Measurements from ENCODE around the gene KSR2. TPM values are rescaled to one million over a fixed set of nuclear protein-coding genes. Genes with fewer than 3 reads are reported as not detected.
"Not testable (repeated sequence)": the region's sequence is repeated elsewhere in the genome, so short reads cannot be mapped to it uniquely, and the experiment has no call there.

Gene KSR2
- under 1 TPM; 0.02 to 0.04 TPM for total RNA-seq

- peaks cover 6 to 22% of the 10 kb centered on the region in 2 donors for H3K9me3 Mint-ChIP-seq
- ATAC-seq (peak; percentile 61 to 92), DNase-seq (ENCODE audit: low spot score in 2 of 2) (peak in 1 of 2 donors; percentile 68)
- H3K36me3 Mint-ChIP-seq = peaks cover 12 to 27% of the 10 kb centered on the region in 2 donors
- no peak within 1 kb of the TSS for H3K27ac Mint-ChIP-seq
Observed at GRCh38 chr12:117968826-117969659, at the start of gene KSR2. KSR2 (minus strand) TSS chr12:117968990; CDS start chr12:117968255, 735 bp downstream.

DNA sequence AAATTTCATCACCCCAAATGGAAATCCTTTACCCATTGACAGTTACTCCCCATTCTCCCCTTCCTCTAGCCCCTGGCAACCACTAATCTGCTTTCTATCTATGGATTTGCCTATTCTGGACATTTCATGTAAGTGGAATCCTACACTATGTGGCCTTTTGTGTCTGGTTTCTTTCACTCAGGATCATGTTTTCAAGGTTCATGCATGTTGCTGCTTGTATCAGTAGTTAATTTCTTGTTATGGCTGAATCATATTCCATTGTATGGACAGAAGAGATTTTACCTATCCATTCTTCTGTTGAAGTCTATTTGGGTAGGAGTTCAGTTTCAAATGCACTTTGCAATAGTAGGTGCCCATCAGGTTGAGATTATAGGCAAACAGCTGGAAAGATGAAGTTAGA lies 49.1 kb upstream of the KSR2 start:
- peaks cover 28 to 47% of the 10 kb centered on the region in 2 donors for H3K36me3 Mint-ChIP-seq

DNA sequence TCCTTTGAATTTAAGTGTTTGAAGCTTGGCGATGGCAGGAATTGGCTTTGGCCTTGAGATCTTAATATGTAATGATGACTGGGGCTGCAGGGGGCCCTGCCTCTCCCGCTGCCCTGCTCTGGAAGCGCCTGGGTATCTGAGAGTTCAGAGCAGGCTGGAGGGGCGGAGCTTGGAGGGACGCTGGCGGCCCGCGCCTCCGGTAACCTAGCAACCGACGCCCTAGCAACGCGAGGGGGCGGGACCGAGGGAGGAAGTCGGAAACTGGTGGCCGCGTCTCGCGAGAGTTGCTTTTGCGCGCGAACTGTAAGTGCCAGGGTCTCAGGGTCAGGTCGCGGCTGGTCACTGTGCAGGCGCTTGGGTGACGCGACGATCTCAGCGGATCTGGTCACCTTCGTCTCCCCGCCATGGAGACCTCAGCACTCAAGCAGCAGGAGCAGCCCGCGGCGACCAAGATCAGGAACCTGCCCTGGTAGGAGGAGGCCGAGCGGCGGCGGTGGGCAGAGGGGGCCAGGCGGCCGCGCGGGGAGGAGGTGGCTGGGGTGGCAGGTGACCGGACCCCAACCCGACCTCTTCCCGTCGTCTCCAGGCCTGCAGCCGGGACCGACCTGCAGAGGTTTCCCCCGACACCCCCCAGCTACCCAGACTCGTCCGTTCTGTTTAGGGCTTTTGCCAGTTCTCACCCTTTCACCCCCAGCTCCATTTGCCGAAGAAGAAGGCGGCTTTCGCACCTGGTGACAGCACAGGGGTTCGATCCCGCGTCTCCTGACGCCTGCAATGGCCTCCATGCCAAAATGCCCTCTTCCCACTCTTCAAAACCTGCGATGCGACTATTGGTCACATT lies 47.9 kb upstream of the KSR2 start, which contains the start of gene RFC5:
RFC5 (plus strand) TSS at position 280 of the 841 bp plus-strand sequence; CDS start at position 405, 125 bp downstream.
- Mint-ChIP-seq H3K9me3 (peaks cover 0 to 4% of the 10 kb centered on the region in 2 donors), H3K36me3 (peaks cover 20 to 39% of the 10 kb centered on the region in 2 donors), H3K27ac (peak within 1 kb of the TSS; percentile 93 to 98)
- peak; percentile 97 to 98 for DNase-seq (ENCODE audit: low spot score in 2 of 2)
- ATAC-seq = peak; percentile 96 to 99

More for the DNA sequence above, 49.1 kb upstream of the KSR2 start:
- H3K9me3 Mint-ChIP-seq = peaks cover 0 to 4% of the 10 kb centered on the region in 2 donors
- DNase-seq (ENCODE audit: low spot score in 2 of 2) (no peak), ATAC-seq (no peak)
- H3K27ac Mint-ChIP-seq = peak overlapping the region; percentile 37 to 93

DNA sequence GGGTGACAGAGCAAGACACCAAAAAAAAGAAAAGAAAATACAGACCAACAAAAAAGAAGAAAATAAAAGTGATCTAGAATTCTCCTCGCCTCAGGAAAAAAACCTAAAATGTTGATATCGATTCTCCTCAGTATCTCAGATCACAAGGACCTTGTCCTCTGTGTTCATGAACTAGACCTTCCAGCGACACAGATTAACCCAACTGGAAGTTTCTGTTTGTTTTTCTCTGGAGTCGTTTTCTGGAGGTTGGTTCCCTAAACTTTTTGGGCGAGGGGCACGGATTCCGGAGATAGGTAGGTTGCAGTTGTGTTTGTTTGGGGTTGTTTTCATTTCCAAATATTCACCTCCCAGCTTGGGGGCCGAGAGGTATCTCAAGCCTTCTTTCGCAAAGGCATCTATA lies 47.2 kb upstream of the KSR2 start:
- Mint-ChIP-seq H3K36me3 (peaks cover 19 to 32% of the 10 kb centered on the region in 2 donors), H3K27ac (peak overlapping the region in 1 of 2 donors; percentile 93), H3K9me3 (peaks cover 0 to 4% of the 10 kb centered on the region in 2 donors)
- DNase-seq (ENCODE audit: low spot score in 2 of 2) (no peak), ATAC-seq (no peak)

- ATAC-seq = no peak
- peaks cover 13 to 25% of the 10 kb centered on the region in 2 donors for H3K36me3 Mint-ChIP-seq
Observed at GRCh38 chr12:118015306-118015705, 46.5 kb upstream of the KSR2 start.

GRCh38 chr12:118013283-118013682 lies 44.5 kb upstream of the KSR2 start:
- peaks cover 0 to 4% of the 10 kb centered on the region in 2 donors for H3K9me3 Mint-ChIP-seq
- peaks cover 13 to 14% of the 10 kb centered on the region in 2 donors for H3K36me3 Mint-ChIP-seq
- H3K27ac Mint-ChIP-seq = no peak overlapping the region
- DNase-seq (ENCODE audit: low spot score in 2 of 2) (no peak), ATAC-seq (no peak)

More at GRCh38 chr12:118015306-118015705, 46.5 kb upstream of the KSR2 start:
- H3K27ac Mint-ChIP-seq = no peak overlapping the region
- DNase-seq (ENCODE audit: low spot score in 2 of 2) = no peak
- H3K9me3 Mint-ChIP-seq = peaks cover 0 to 4% of the 10 kb centered on the region in 2 donors

DNA sequence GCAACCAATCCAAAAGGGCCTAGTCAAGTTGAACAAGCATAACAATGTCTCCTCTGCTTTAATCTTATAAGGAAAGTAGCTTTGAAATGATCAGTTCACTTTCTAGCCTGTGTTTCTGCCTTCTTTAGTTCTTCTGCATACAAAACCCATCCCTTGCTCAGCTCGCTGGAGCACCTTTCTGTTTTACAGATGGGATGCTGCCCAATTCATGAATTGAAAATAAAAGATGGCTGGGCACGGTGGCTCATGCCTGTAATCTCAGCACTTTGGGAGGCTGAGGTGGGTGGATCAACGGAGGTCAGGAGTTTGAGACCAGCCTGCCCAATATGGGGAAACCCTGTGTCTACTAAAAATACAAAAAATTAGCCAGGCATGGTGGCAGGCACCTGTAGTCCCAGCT lies 43.2 kb upstream of the KSR2 start:
- peaks cover 1% of the 10 kb centered on the region in 2 donors for H3K36me3 Mint-ChIP-seq
- peaks cover 0 to 4% of the 10 kb centered on the region in 2 donors for H3K9me3 Mint-ChIP-seq
- DNase-seq (ENCODE audit: low spot score in 2 of 2) (no peak), ATAC-seq (no peak)
- no peak overlapping the region for H3K27ac Mint-ChIP-seq

- no peaks in the 10 kb centered on the region for H3K36me3 Mint-ChIP-seq
- H3K27ac Mint-ChIP-seq = no peak overlapping the region
- peaks cover 0 to 4% of the 10 kb centered on the region in 2 donors for H3K9me3 Mint-ChIP-seq
- ATAC-seq (no peak), DNase-seq (ENCODE audit: low spot score in 2 of 2) (no peak)
Observed at GRCh38 chr12:118011377-118011776, 42.6 kb upstream of the KSR2 start.

DNA sequence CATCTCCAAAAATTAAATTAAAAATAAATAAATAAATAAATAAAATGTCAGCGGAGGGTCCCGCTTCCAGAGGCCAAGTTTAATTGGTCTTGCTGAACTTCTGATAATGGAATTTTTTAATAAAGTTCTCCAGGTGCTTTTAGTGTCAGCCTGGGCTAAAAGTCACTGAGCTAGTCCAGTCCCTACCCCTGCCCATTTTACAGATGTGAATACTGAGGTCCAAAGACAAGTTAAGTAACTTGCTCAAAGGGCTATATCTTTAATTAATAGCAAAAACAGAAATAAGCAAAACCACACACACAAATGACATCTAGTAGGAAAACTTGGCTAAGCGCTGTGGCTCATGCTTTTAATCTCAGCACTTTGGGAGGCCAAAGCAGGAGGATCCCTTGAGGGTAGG lies 42.1 kb upstream of the KSR2 start:
- peaks cover 0 to 4% of the 10 kb centered on the region in 2 donors for H3K9me3 Mint-ChIP-seq
- H3K36me3 Mint-ChIP-seq = no peaks in the 10 kb centered on the region
- ATAC-seq = no peak
- DNase-seq (ENCODE audit: low spot score in 2 of 2) = no peak
- H3K27ac Mint-ChIP-seq = no peak overlapping the region

DNA sequence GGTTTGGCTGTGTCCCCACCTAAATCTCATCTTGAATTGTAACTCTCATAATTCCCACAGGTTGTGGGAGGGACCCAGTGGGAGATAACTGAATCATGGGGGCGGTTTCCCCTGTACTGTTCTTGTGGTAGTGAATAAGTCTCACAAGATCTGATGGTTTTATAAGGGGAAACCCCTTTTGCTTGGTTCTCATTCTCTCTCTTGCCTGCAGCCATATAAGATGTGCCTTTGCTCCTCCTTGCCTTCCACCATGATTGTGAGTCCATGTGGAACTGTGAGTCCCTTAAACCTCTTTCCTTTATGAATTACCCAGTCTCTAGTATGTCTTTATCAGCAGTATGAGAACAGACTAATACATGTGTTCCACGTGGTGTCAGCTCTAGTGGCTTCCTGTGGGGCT lies 31.0 kb upstream of the KSR2 start:
- ATAC-seq = peak in 1 of 2 donors; percentile 67

DNA sequence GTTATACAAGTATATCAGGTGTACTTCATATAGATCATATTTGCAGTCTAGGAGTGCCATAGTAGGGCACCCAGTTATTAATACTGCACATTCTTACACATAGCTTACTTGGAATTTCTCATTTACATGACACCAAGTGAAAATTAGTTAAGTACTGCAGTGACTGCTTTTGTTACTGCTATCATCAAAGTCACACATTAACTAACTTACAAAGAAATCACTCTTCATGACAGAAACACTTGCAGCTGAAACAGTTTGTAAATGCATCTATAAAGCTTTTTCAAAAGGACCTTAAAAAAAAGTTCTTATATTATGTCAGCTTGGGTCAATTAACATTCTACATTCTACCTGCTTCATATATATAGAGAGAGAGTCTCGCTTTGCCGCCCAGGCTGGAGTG lies 29.9 kb upstream of the KSR2 start:
- Mint-ChIP-seq H3K9me3 (peaks cover 9 to 14% of the 10 kb centered on the region in 2 donors), H3K36me3 (peaks cover 0 to 14% of the 10 kb centered on the region in 2 donors), H3K27ac (no peak overlapping the region)
- DNase-seq (ENCODE audit: low spot score in 2 of 2) = no peak
- no peak for ATAC-seq

More for the DNA sequence above, 31.0 kb upstream of the KSR2 start:
- peaks cover 0 to 14% of the 10 kb centered on the region in 2 donors for H3K36me3 Mint-ChIP-seq
- not testable (repeated sequence) for DNase-seq (ENCODE audit: low spot score in 2 of 2); H3K9me3 Mint-ChIP-seq; H3K27ac Mint-ChIP-seq

DNA sequence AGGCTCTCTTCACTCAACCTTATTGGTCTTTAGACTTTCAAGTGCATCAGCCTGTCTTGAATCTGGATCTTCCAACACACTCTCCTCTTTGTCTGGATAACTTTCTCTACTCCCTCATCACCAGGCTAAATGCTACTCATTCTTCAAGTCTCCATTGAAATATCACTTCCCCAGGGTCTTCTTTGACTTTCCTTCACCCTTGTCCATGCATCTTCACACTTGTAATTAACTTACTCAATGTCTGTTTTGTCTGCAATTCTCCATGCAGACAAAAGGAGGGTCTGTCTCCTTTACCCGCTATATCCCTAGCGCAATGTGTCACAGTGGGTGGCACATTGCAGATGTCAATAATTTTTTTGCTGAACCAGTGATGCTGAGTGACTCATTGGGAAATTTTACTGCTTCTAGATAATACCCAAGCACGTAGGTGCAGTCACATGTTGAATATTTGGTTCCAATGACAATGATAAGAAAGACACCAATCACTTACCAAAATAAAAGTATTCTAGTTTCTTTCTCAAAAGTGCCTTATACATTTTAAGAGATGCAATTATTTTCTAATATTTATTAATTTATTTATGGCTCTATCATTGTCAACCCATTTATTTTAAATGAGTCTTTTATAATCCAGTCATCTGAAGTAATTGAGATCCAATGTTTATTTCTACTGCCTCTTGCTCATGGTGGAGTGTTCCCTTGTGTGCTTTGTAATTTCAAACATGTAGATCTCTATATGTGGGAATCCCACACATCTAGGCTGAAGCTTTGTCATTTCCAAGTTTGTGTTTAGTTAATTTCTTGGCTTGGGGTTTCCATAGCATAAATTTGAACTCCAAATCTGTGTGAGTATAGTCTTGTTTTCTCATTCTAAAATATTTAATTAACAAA lies 26.0 kb upstream of the KSR2 start:
- H3K27ac Mint-ChIP-seq = no peak overlapping the region
- peaks cover 3 to 4% of the 10 kb centered on the region in 2 donors for H3K36me3 Mint-ChIP-seq
- DNase-seq (ENCODE audit: low spot score in 2 of 2) = no peak
- peaks cover 6 to 9% of the 10 kb centered on the region in 2 donors for H3K9me3 Mint-ChIP-seq
- ATAC-seq = no peak

- DNase-seq (ENCODE audit: low spot score in 2 of 2) (no peak), ATAC-seq (peak; percentile 72 to 93)
- peaks cover 4% of the 10 kb centered on the region in 2 donors for H3K9me3 Mint-ChIP-seq
- no peak overlapping the region for H3K27ac Mint-ChIP-seq
- H3K36me3 Mint-ChIP-seq = peaks cover 4 to 5% of the 10 kb centered on the region in 2 donors
Observed at GRCh38 chr12:117986705-117987469, 18.1 kb upstream of the KSR2 start.

- ATAC-seq = no peak
- no peak for DNase-seq (ENCODE audit: low spot score in 2 of 2)
- Mint-ChIP-seq H3K9me3 (peaks cover 4% of the 10 kb centered on the region in 2 donors), H3K36me3 (peaks cover 0 to 5% of the 10 kb centered on the region in 2 donors), H3K27ac (no peak overlapping the region)
Observed at GRCh38 chr12:117985182-117985581, 16.4 kb upstream of the KSR2 start.

GRCh38 chr12:117981267-117981666 lies 12.5 kb upstream of the KSR2 start:
- Mint-ChIP-seq H3K9me3 (no peaks in the 10 kb centered on the region), H3K36me3 (no peaks in the 10 kb centered on the region), H3K27ac (no peak overlapping the region)
- no peak for DNase-seq (ENCODE audit: low spot score in 2 of 2)
- ATAC-seq = no peak
